ENCODE measurements around the gene TNFRSF1A. TPM values are rescaled to one million over a fixed set of nuclear protein-coding genes. Genes with fewer than 3 reads are reported as not detected.

Gene TNFRSF1A
- polyA plus RNA-seq, 2 of the 4 experiments (the other 2 are of a cell fraction): 416 to 460 TPM

DNA sequence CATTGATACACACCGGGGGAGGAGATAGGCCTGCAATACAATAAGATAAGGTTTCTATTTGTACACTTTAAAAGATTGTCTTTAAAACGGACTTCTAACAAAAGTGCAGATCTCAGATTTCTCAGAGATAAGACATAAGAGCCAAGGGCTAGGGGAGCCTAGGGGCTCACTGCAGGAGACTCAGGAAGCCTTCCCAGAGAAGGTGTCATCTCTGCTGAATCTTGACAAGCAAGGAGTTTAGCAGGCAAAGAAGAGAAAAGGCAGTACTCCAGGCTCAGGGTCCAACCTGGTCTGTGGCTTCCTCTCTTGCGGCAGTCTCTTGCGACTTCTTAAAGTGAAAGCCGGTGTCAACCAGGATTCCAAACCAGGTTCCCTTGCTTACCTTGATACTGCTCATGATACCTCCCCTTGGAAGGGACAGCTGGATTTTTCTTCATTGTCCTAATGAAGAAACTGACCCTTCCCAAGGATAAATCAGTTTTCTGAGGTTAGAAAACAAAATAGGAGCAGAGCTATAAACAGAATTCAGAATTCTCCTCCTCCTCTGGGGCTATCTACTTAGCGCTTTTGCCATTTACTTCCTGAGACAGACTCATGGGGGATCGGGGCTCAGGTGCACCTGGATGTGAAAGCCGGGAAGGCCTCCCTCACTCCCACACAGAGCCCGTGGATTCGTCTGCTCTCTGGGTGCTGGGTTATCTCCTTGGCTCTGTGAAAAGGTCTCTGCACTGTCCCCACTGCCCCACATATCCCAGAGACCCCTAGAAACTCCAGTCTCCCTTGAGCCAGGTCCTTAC is 35.2 kb upstream of the TNFRSF1A start:
- CTCF ChIA-PET: interaction anchor here (1.0 to 24.7 kb wide), 4 partner anchors 11 to 89 kb away, joined by 4 to 705 read pairs (median 9); partner anchors contain the start of gene TNFRSF1A
- FAIRE-seq: no peak
- POLR2A ChIA-PET: no interaction called here

DNA sequence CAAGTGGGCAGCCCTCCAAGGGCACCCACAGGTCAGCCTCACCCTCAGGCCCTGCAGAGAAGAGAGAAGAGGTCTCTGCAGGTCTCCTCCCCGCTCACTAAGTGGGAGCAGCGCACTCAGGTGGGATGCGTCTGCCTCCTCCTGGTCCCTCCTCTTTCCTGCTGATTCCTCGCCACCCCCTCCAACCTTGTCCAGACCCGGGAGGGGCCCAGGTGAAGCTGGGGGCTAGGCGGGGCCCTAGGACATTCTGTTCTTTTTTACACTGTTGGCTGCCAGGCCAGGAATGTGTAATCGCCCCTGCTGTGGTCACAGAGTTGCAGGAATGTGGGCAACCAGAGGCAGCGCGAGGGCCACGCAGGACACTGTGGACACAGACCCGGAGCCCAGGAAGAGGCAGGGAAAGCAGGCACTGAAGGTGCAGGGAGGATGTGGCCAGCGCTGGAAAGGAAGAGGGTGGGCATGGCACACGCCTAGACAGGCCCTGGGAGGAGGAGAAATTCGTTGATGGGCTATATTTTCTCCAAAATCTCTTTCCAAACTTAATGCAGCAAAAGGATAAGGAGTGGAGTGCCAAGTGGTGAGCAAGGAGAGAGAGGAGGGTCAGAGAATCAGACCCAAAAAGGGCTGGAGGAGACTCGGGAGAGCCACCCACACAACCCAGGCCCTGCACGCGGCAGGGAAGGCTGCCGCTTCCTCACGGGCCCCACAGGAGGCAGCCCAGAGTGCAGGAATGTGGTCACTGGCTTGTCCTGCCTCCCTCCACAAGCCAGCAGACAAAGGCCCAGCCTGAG is 34.4 kb upstream of the TNFRSF1A start:
- H3K4me3 ChIP-seq: no peak overlapping the region
- peak overlapping the region; percentile 54 for H3K4me2 ChIP-seq
- H3K27ac ChIP-seq: peak overlapping the region; percentile 97 to 99
- DNase-seq (ENCODE audit: low read depth in 1 of 2, low spot score in 1 of 2): peak; percentile 78 to 86
- ATAC-seq: peak; percentile 73 to 77
- peaks cover 71% of the 10 kb centered on the region for H3K4me1 ChIP-seq
- 24% methylated on average over 19 of the region's 19 CpGs for WGBS (ENCODE audit: missing lambda C conversion rate)
- H3K9me3 ChIP-seq: no peaks in the 10 kb centered on the region
- FAIRE-seq: no peak
- ChIA-PET CTCF (interaction anchor here (0.9 to 24.7 kb wide), 6 partner anchors 8 to 85 kb away, joined by 3 to 705 read pairs (median 6); partner anchors contain the start of genes LTBR and TNFRSF1A), POLR2A (interaction anchor here (7.4 kb wide), 1 partner anchor 39 kb away, joined by 141 read pairs; the partner anchor contains the start of gene TNFRSF1A)
- TF ChIP-seq RAD21 (conservative IDR thresholded peaks at IDR 0.05 in 1 of 2, IDR thresholded peaks at IDR 0.05 in 1 of 2) (peak in 1 of 2 experiments; percentile 26; a peak in 3 of 5 replicates), HOXB13 (CRISPR knock-in tag; IDR thresholded peaks at IDR 0.05; ENCODE audit: low read depth) (peak; percentile 91), SMC3 (IDR thresholded peaks at IDR 0.05) (0 out of 3 replicates have a peak, but pooled peaks have one; percentile 23), EP300 (IDR thresholded peaks at IDR 0.05) (no peak), HEYL (CRISPR knock-in tag; IDR thresholded peaks at IDR 0.05) (no peak; the same call in 1 of the 2 replicates), FOXS1 (CRISPR knock-in tag; IDR thresholded peaks at IDR 0.05) (peak; percentile 83; the same call in 1 of the 2 replicates), BHLHE40 (IDR thresholded peaks at IDR 0.05; ENCODE audit: low read depth, low read length) (no peak), ZC3H11A (IDR thresholded peaks at IDR 0.05) (no peak), TP53 (CRISPR knock-in tag; IDR thresholded peaks at IDR 0.05) (0 out of 2 replicates have a peak, but pooled peaks have one; percentile 24), EHF (CRISPR knock-in tag; IDR thresholded peaks at IDR 0.05) (peak; percentile 49; the same call in 1 of the 2 replicates), BCL3 (IDR thresholded peaks at IDR 0.05) (no peak), HOXB5 (CRISPR knock-in tag; IDR thresholded peaks at IDR 0.05) (peak; percentile 64; the same call in 1 of the 2 replicates), NPAS2 (CRISPR knock-in tag; IDR thresholded peaks at IDR 0.05; ENCODE audit: borderline replicate concordance) (0 out of 2 replicates have a peak, but pooled peaks have one; percentile 2), MAZ (IDR thresholded peaks at IDR 0.05; ENCODE audit: borderline replicate concordance, low read depth, low read length) (no peak)
- TF ChIP-seq, protein P1, sequence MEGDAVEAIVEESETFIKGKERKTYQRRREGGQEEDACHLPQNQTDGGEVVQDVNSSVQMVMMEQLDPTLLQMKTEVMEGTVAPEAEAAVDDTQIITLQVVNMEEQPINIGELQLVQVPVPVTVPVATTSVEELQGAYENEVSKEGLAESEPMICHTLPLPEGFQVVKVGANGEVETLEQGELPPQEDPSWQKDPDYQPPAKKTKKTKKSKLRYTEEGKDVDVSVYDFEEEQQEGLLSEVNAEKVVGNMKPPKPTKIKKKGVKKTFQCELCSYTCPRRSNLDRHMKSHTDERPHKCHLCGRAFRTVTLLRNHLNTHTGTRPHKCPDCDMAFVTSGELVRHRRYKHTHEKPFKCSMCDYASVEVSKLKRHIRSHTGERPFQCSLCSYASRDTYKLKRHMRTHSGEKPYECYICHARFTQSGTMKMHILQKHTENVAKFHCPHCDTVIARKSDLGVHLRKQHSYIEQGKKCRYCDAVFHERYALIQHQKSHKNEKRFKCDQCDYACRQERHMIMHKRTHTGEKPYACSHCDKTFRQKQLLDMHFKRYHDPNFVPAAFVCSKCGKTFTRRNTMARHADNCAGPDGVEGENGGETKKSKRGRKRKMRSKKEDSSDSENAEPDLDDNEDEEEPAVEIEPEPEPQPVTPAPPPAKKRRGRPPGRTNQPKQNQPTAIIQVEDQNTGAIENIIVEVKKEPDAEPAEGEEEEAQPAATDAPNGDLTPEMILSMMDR (IDR thresholded peaks at IDR 0.05): peak; percentile 27

More for the DNA sequence above, 35.2 kb upstream of the TNFRSF1A start:
- Histone ChIP-seq H3K4me1 (peaks cover 65% of the 10 kb centered on the region), H3K4me2 (peak overlapping the region; percentile 54), H3K9me3 (no peaks in the 10 kb centered on the region), H3K4me3 (no peak overlapping the region), H3K27ac (peak overlapping the region; percentile 97 to 99)
- no peak for ATAC-seq
- 75% methylated on average over 10 of the region's 10 CpGs for WGBS (ENCODE audit: missing lambda C conversion rate)
- no peak for DNase-seq (ENCODE audit: low read depth in 1 of 2, low spot score in 1 of 2)
- TF ChIP-seq NFE2L2 (conservative IDR thresholded peaks at IDR 0.05; ENCODE audit: low read length) (no peak), CHD2 (IDR thresholded peaks at IDR 0.05; ENCODE audit: low read length, partially characterized antibody) (no peak), KDM1A (IDR thresholded peaks at IDR 0.05; ENCODE audit: low read depth) (no peak), HDAC2 (IDR thresholded peaks at IDR 0.05) (no peak), HES2 (IDR thresholded peaks at IDR 0.05) (no peak), TFCP2L1 (CRISPR knock-in tag; IDR thresholded peaks at IDR 0.05) (no peak), ZFP36 (IDR thresholded peaks at IDR 0.05; ENCODE audit: borderline replicate concordance, partially characterized antibody) (no peak), HOXB5 (CRISPR knock-in tag; IDR thresholded peaks at IDR 0.05) (no peak), MYC (IDR thresholded peaks at IDR 0.05; ENCODE audit: borderline replicate concordance, low read length) (no peak), SREBF2 (IDR thresholded peaks at IDR 0.05) (no peak), NR3C1 (IDR thresholded peaks at IDR 0.05) (no peak), SMC3 (IDR thresholded peaks at IDR 0.05) (no peak), JUN (IDR thresholded peaks at IDR 0.05) (no peak)
- TF ChIP-seq, protein P2, sequence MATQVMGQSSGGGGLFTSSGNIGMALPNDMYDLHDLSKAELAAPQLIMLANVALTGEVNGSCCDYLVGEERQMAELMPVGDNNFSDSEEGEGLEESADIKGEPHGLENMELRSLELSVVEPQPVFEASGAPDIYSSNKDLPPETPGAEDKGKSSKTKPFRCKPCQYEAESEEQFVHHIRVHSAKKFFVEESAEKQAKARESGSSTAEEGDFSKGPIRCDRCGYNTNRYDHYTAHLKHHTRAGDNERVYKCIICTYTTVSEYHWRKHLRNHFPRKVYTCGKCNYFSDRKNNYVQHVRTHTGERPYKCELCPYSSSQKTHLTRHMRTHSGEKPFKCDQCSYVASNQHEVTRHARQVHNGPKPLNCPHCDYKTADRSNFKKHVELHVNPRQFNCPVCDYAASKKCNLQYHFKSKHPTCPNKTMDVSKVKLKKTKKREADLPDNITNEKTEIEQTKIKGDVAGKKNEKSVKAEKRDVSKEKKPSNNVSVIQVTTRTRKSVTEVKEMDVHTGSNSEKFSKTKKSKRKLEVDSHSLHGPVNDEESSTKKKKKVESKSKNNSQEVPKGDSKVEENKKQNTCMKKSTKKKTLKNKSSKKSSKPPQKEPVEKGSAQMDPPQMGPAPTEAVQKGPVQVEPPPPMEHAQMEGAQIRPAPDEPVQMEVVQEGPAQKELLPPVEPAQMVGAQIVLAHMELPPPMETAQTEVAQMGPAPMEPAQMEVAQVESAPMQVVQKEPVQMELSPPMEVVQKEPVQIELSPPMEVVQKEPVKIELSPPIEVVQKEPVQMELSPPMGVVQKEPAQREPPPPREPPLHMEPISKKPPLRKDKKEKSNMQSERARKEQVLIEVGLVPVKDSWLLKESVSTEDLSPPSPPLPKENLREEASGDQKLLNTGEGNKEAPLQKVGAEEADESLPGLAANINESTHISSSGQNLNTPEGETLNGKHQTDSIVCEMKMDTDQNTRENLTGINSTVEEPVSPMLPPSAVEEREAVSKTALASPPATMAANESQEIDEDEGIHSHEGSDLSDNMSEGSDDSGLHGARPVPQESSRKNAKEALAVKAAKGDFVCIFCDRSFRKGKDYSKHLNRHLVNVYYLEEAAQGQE (IDR thresholded peaks at IDR 0.05): no peak
- TF ChIP-seq, protein P3, sequence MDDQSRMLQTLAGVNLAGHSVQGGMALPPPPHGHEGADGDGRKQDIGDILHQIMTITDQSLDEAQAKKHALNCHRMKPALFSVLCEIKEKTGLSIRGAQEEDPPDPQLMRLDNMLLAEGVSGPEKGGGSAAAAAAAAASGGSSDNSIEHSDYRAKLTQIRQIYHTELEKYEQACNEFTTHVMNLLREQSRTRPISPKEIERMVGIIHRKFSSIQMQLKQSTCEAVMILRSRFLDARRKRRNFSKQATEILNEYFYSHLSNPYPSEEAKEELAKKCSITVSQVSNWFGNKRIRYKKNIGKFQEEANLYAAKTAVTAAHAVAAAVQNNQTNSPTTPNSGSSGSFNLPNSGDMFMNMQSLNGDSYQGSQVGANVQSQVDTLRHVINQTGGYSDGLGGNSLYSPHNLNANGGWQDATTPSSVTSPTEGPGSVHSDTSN (IDR thresholded peaks at IDR 0.05): no peak
